Measurements from ENCODE around the gene TPSD1. TPM values are rescaled to one million over a fixed set of nuclear protein-coding genes. Genes with fewer than 3 reads are reported as not detected.

The TPSD1 gene
- polyA plus RNA-seq, 1 experiment: not detected

- H3K27me3 ChIP-seq (ENCODE audit: control insufficient read depth, insufficient read depth, low read length): peaks cover 17% of the 10 kb centered on the region
- CTCF ChIA-PET: no interaction called here
- POLR2A ChIA-PET: no interaction called here
- peaks cover 2% of the 10 kb centered on the region; the same call in 1 of the 2 replicates for H3K9me3 ChIP-seq (ENCODE audit: control insufficient read depth, insufficient read depth, low read length)
- no peak for DNase-seq (ENCODE audit: low read depth, low spot score)
- TF ChIP-seq, protein P1, sequence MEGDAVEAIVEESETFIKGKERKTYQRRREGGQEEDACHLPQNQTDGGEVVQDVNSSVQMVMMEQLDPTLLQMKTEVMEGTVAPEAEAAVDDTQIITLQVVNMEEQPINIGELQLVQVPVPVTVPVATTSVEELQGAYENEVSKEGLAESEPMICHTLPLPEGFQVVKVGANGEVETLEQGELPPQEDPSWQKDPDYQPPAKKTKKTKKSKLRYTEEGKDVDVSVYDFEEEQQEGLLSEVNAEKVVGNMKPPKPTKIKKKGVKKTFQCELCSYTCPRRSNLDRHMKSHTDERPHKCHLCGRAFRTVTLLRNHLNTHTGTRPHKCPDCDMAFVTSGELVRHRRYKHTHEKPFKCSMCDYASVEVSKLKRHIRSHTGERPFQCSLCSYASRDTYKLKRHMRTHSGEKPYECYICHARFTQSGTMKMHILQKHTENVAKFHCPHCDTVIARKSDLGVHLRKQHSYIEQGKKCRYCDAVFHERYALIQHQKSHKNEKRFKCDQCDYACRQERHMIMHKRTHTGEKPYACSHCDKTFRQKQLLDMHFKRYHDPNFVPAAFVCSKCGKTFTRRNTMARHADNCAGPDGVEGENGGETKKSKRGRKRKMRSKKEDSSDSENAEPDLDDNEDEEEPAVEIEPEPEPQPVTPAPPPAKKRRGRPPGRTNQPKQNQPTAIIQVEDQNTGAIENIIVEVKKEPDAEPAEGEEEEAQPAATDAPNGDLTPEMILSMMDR (IDR thresholded peaks at IDR 0.05; ENCODE audit: low read depth, low read length): no peak
- no peak overlapping the region for H3K4me3 ChIP-seq (ENCODE audit: low read depth, low read length)
- no peak overlapping the region for H3K27ac ChIP-seq (ENCODE audit: low read depth, low read length)
Measured at GRCh38 chr16:1277151-1277598, 21.3 kb downstream of the TPSD1 start.

GRCh38 chr16:1277617-1278282 lies 21.9 kb downstream of the TPSD1 start:
- CTCF ChIA-PET: no interaction called here
- Histone ChIP-seq H3K4me3 (ENCODE audit: low read depth, low read length) (no peak overlapping the region), H3K9me3 (ENCODE audit: control insufficient read depth, insufficient read depth, low read length) (peaks cover 2% of the 10 kb centered on the region; the same call in 1 of the 2 replicates), H3K27ac (ENCODE audit: low read depth, low read length) (no peak overlapping the region), H3K27me3 (ENCODE audit: control insufficient read depth, insufficient read depth, low read length) (peaks cover 17% of the 10 kb centered on the region)
- POLR2A ChIA-PET: no interaction called here
- TF ChIP-seq, protein P1 (IDR thresholded peaks at IDR 0.05; ENCODE audit: low read depth, low read length): no peak
- DNase-seq (ENCODE audit: low read depth, low spot score): no peak

GRCh38 chr16:1278477-1278876 lies 22.6 kb downstream of the TPSD1 start:
- H3K27me3 ChIP-seq (ENCODE audit: control insufficient read depth, insufficient read depth, low read length): peaks cover 21% of the 10 kb centered on the region
- peaks cover 2% of the 10 kb centered on the region; the same call in 1 of the 2 replicates for H3K9me3 ChIP-seq (ENCODE audit: control insufficient read depth, insufficient read depth, low read length)
- DNase-seq (ENCODE audit: low read depth, low spot score): no peak
- H3K4me3 ChIP-seq (ENCODE audit: low read depth, low read length): no peak overlapping the region
- TF ChIP-seq, protein P1 (IDR thresholded peaks at IDR 0.05; ENCODE audit: low read depth, low read length): no peak
- ChIA-PET POLR2A (no interaction called here), CTCF (interaction anchor here (0.6 kb wide), 1 partner anchor 18 kb away, joined by 5 read pairs; no protein-coding TSS in a partner anchor)
- no peak overlapping the region for H3K27ac ChIP-seq (ENCODE audit: low read depth, low read length)

DNA sequence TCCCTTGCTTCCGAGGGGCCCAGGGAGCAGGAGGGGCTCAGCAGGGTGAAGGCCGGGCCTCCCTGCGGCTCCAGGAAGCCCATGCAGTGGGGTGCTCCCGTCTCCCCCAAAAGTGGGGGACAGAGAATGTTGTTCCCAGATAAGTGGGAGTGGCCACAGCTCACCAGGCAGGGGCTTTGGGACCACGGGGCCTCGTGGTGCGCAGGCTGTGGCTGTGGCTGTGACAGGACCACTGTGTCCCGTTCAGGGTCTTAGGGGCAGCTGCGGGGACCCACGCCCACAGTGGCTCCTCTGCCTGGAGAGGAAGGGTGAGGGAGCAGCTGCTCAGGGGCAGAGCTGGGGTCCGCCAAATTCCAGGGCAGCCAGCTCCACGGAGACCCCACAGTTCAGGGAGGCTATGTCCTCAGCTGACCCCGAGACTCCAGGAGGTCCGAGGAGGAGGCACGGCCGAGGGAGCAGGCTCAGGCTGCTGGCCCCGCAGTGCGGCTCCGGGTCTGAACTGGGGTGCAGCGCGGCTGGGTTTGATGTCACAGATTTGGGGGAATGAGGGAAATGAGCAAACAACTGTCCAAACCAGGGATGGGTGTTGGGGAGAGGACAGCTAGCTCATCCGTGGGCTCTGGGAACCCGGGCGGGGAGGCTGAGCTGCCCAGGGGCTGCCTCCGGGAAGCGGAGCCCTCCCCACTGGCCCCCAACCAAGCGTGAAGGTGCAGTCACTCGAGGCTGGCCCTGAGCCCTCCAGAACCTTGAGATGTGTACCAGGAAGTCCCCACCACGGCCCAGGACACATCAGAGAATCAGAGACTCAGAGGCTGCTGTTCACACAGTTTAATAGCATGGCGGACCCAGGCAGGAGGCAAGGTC lies 23.4 kb downstream of the TPSD1 start:
- ChIA-PET CTCF (interaction anchor here (0.6 kb wide), 1 partner anchor 18 kb away, joined by 5 read pairs; no protein-coding TSS in a partner anchor), POLR2A (no interaction called here)
- TF ChIP-seq, protein P1 (IDR thresholded peaks at IDR 0.05; ENCODE audit: low read depth, low read length): no peak
- DNase-seq (ENCODE audit: low read depth, low spot score): no peak
- H3K9me3 ChIP-seq (ENCODE audit: control insufficient read depth, insufficient read depth, low read length): no peaks in the 10 kb centered on the region; the same call in 1 of the 2 replicates
- H3K27me3 ChIP-seq (ENCODE audit: control insufficient read depth, insufficient read depth, low read length): peaks cover 26% of the 10 kb centered on the region
- H3K27ac ChIP-seq (ENCODE audit: low read depth, low read length): no peak overlapping the region
- H3K4me3 ChIP-seq (ENCODE audit: low read depth, low read length): no peak overlapping the region
